Adipocyte (in vitro differentiated cells): Measurements from ENCODE around the gene P2RY6.
"Not testable (repeated sequence)": the region's sequence is repeated elsewhere in the genome, so short reads cannot be mapped to it uniquely, and the experiment has no call there.

ENCODE experiments used
- DNase-seq: peaks from one replicate; pipeline ENCODE4 v3.0.0-alpha.2; 2015; ENCODE audit warnings: low read depth
- H3K27me3 ChIP-seq: replicated peaks from 2 replicates; pipeline ENCODE4 v1.7.0; 2013; ENCODE audit warnings: mild to moderate bottlenecking, low read length, moderate library complexity; ENCODE audit not compliant: control insufficient read depth, insufficient read depth
- H3K36me3 ChIP-seq: 2 replicates; pipeline ENCODE4 v1.7.0; 2013; ENCODE audit warnings: low read length, mild to moderate bottlenecking, moderate library complexity; ENCODE audit not compliant: control insufficient read depth, insufficient read depth, severe bottlenecking
- H3K4me1 ChIP-seq: 2 replicates; pipeline ENCODE4 v1.7.0; 2013; ENCODE audit warnings: mild to moderate bottlenecking, low read length, moderate library complexity; ENCODE audit not compliant: control insufficient read depth, insufficient read depth
- H3K4me3 ChIP-seq: 2 replicates; pipeline ENCODE4 v1.7.0; 2013; ENCODE audit warnings: mild to moderate bottlenecking, low read length, moderate library complexity
- H3K9ac ChIP-seq: 2 replicates; pipeline ENCODE4 v1.7.0; 2013; ENCODE audit warnings: mild to moderate bottlenecking, low read length, moderate library complexity
- H3K9me3 ChIP-seq: 2 replicates; pipeline ENCODE4 v1.7.0; 2013; ENCODE audit warnings: mild to moderate bottlenecking, low read length, moderate library complexity; ENCODE audit not compliant: control insufficient read depth

P2RY6 gene

GRCh38 chr11:73230931-73231330 is 41.2 kb upstream of the P2RY6 start:
- H3K9me3 ChIP-seq = no peaks in the 10 kb centered on the region
- no peaks in the 10 kb centered on the region for H3K4me1 ChIP-seq
- no peaks in the 10 kb centered on the region for H3K36me3 ChIP-seq
- DNase-seq = no peak
- peaks cover 14% of the 10 kb centered on the region for H3K27me3 ChIP-seq
- no peak overlapping the region for H3K9ac ChIP-seq
- H3K4me3 ChIP-seq = no peak overlapping the region

GRCh38 chr11:73232487-73232886 is 39.7 kb upstream of the P2RY6 start:
- not testable (repeated sequence) for DNase-seq, H3K36me3 ChIP-seq, H3K9me3 ChIP-seq, H3K4me3 ChIP-seq, H3K4me1 ChIP-seq, H3K9ac ChIP-seq
- H3K27me3 ChIP-seq = peaks cover 14% of the 10 kb centered on the region

- no peak overlapping the region for H3K4me3 ChIP-seq
- peaks cover 5% of the 10 kb centered on the region for H3K4me1 ChIP-seq
- no peak for DNase-seq
- peaks cover 14% of the 10 kb centered on the region for H3K27me3 ChIP-seq
- no peaks in the 10 kb centered on the region for H3K9me3 ChIP-seq
- H3K9ac ChIP-seq = no peak overlapping the region
- H3K36me3 ChIP-seq = no peaks in the 10 kb centered on the region
Observed at GRCh38 chr11:73233211-73233610, 38.9 kb upstream of the P2RY6 start.

GRCh38 chr11:73233692-73234470 is 38.3 kb upstream of the P2RY6 start:
- Histone ChIP-seq H3K9me3 (no peaks in the 10 kb centered on the region), H3K36me3 (no peaks in the 10 kb centered on the region), H3K9ac (no peak overlapping the region), H3K4me1 (peaks cover 5% of the 10 kb centered on the region), H3K4me3 (no peak overlapping the region), H3K27me3 (peaks cover 8% of the 10 kb centered on the region)
- DNase-seq = peak; percentile 40

- H3K4me3 ChIP-seq = no peak overlapping the region
- H3K9ac ChIP-seq = no peak overlapping the region
- no peaks in the 10 kb centered on the region for H3K9me3 ChIP-seq
- peaks cover 5% of the 10 kb centered on the region for H3K4me1 ChIP-seq
- no peaks in the 10 kb centered on the region for H3K36me3 ChIP-seq
- DNase-seq = no peak
- peaks cover 8% of the 10 kb centered on the region for H3K27me3 ChIP-seq
Observed at GRCh38 chr11:73234471-73235181, 37.5 kb upstream of the P2RY6 start.

GRCh38 chr11:73235236-73235786 is 36.8 kb upstream of the P2RY6 start:
- Histone ChIP-seq H3K27me3 (peaks cover 1% of the 10 kb centered on the region), H3K4me3 (no peak overlapping the region), H3K4me1 (peaks cover 11% of the 10 kb centered on the region), H3K9ac (no peak overlapping the region), H3K36me3 (no peaks in the 10 kb centered on the region), H3K9me3 (no peaks in the 10 kb centered on the region)
- DNase-seq = no peak

GRCh38 chr11:73236205-73236765 is 35.9 kb upstream of the P2RY6 start:
- Histone ChIP-seq H3K4me3 (no peak overlapping the region), H3K4me1 (peaks cover 16% of the 10 kb centered on the region), H3K36me3 (no peaks in the 10 kb centered on the region), H3K27me3 (no peaks in the 10 kb centered on the region), H3K9me3 (no peaks in the 10 kb centered on the region), H3K9ac (no peak overlapping the region)
- no peak for DNase-seq

GRCh38 chr11:73236854-73237253 is 35.3 kb upstream of the P2RY6 start:
- peak; percentile 56 for DNase-seq
- no peaks in the 10 kb centered on the region for H3K27me3 ChIP-seq

GRCh38 chr11:73237471-73238290 is 34.5 kb upstream of the P2RY6 start:
- no peak overlapping the region for H3K9ac ChIP-seq
- H3K9me3 ChIP-seq = no peaks in the 10 kb centered on the region
- no peaks in the 10 kb centered on the region for H3K36me3 ChIP-seq
- H3K27me3 ChIP-seq = no peaks in the 10 kb centered on the region
- no peak for DNase-seq
- no peak overlapping the region for H3K4me3 ChIP-seq
- peaks cover 16% of the 10 kb centered on the region for H3K4me1 ChIP-seq

More at GRCh38 chr11:73236854-73237253, 35.3 kb upstream of the P2RY6 start:
- peaks cover 16% of the 10 kb centered on the region for H3K4me1 ChIP-seq
- no peak overlapping the region for H3K4me3 ChIP-seq
- no peak overlapping the region for H3K9ac ChIP-seq
- no peaks in the 10 kb centered on the region for H3K36me3 ChIP-seq
- H3K9me3 ChIP-seq = no peaks in the 10 kb centered on the region

GRCh38 chr11:73239111-73239521 is 33.0 kb upstream of the P2RY6 start:
- no peaks in the 10 kb centered on the region for H3K27me3 ChIP-seq
- no peak overlapping the region for H3K9ac ChIP-seq
- no peaks in the 10 kb centered on the region for H3K9me3 ChIP-seq
- DNase-seq = no peak
- H3K36me3 ChIP-seq = no peaks in the 10 kb centered on the region
- peaks cover 16% of the 10 kb centered on the region for H3K4me1 ChIP-seq
- H3K4me3 ChIP-seq = no peak overlapping the region
